Smooth muscle cell (in vitro differentiated cells): ENCODE measurements around the gene SOD1. TPM values are rescaled to one million over a fixed set of nuclear protein-coding genes. Genes with fewer than 3 reads are reported as not detected.
"Not testable (repeated sequence)": the region's sequence is repeated elsewhere in the genome, so short reads cannot be mapped to it uniquely, and the experiment has no call there.

Source experiments
- DNase-seq: peaks from one replicate; lab custom pipeline; 2025; ENCODE audit not compliant: unreplicated experiment; lab: John Stamatoyannopoulos, UW
- H2AFZ ChIP-seq: fragments of 200-600 bp; sonication (generic); 2 replicates; pipeline ENCODE4 v1.6.0; 2016; ENCODE audit warnings: antibody characterized with exemption, low read depth, mild to moderate bottlenecking
- H3F3A ChIP-seq: fragments of 200-600 bp; sonication (generic); 2 replicates; pipeline ENCODE4 v1.6.0; 2017; ENCODE audit warnings: antibody characterized with exemption, low read depth
- H3K27ac ChIP-seq: fragments of 200-600 bp; sonication (generic); 2 replicates; pipeline ENCODE4 v1.5.1; 2016; ENCODE audit warnings: low read depth, mild to moderate bottlenecking
- H3K27me3 ChIP-seq: fragments of 200-600 bp; sonication (generic); 2 replicates; pipeline ENCODE4 v1.6.1; 2016; ENCODE audit warnings: low read depth, mild to moderate bottlenecking
- H3K36me3 ChIP-seq: fragments of 200-600 bp; sonication (generic); 2 replicates; pipeline ENCODE4 v1.5.1; 2016; ENCODE audit warnings: low read depth
- H3K4me1 ChIP-seq: fragments of 200-600 bp; sonication (generic); 2 replicates; pipeline ENCODE4 v1.5.1; 2016; ENCODE audit warnings: low read depth
- H3K4me2 ChIP-seq: fragments of 200-600 bp; sonication (generic); 2 replicates; pipeline ENCODE4 v1.6.0; 2016; ENCODE audit warnings: mild to moderate bottlenecking
- H3K4me3 ChIP-seq: fragments of 200-600 bp; sonication (generic); 2 replicates; pipeline ENCODE4 v1.5.1; 2016; ENCODE audit warnings: mild to moderate bottlenecking
- H3K79me2 ChIP-seq: fragments of 200-600 bp; sonication (generic); 2 replicates; pipeline ENCODE4 v1.6.0; 2016; ENCODE audit warnings: low read depth, mild to moderate bottlenecking
- H3K9ac ChIP-seq: fragments of 200-600 bp; sonication (generic); 2 replicates; pipeline ENCODE4 v1.6.0; 2016; ENCODE audit warnings: low read depth
- H3K9me3 ChIP-seq: fragments of 200-600 bp; sonication (generic); replicated peaks from 2 replicates; pipeline ENCODE4 v1.5.1; 2016; ENCODE audit warnings: low read depth
- H4K20me1 ChIP-seq: fragments of 200-600 bp; sonication (generic); 2 replicates; pipeline ENCODE4 v1.6.0; 2016; ENCODE audit warnings: low read depth
- CTCF ChIP-seq: fragments of 200-600 bp; sonication (generic); IDR thresholded peaks from 2 replicates; pipeline ENCODE4 v1.5.1; 2017; ENCODE audit warnings: borderline replicate concordance, mild to moderate bottlenecking, antibody characterized with exemption; ENCODE audit not compliant: insufficient read depth, poor library complexity, severe bottlenecking
- WGBS: methylation state at CpG from one replicate; pipeline ENCODE4 v1.1.7; 2016; ENCODE audit warnings: low lambda C conversion rate; 5-methylcytosine and 5-hydroxymethylcytosine counted together
- polyA plus RNA-seq: library from polyadenylated mRNA; unstranded; fragments of >200 nt; fragmentation: Nextera tagmentation; extraction: Ambion mirVana; gene quantifications from 2 replicates; pipeline ENCODE4 v1.2.1, GENCODE V29; 2016
- total RNA-seq: library from RNA; depleted of rRNA; stranded (reverse); fragments of >200 nt; gene quantifications from 2 replicates; pipeline ENCODE4 v1.2.3, GENCODE V29; 2014

Gene SOD1
- total and polyA plus RNA-seq, 2 experiments from 2014 or later = 128 to 229 TPM

- Histone ChIP-seq H3K79me2 (no peaks in the 10 kb centered on the region), H3K27me3 (no peaks in the 10 kb centered on the region), H3K27ac (no peak overlapping the region), H3K9ac (no peak overlapping the region), H3K4me3 (no peak overlapping the region), H3K9me3 (no peaks in the 10 kb centered on the region), H4K20me1 (no peaks in the 10 kb centered on the region), H2AFZ (no peak overlapping the region), H3K4me1 (no peaks in the 10 kb centered on the region), H3F3A (no peaks in the 10 kb centered on the region), H3K36me3 (no peaks in the 10 kb centered on the region), H3K4me2 (no peak overlapping the region)
- 97% methylated on average over 3 of the region's 3 CpGs for WGBS
- TF ChIP-seq CTCF = no peak
- no peak for DNase-seq
These were observed 11.8 kb upstream of the SOD1 start for GRCh38 chr21:31647650-31648049.

GRCh38 chr21:31650930-31651329 is 8.6 kb upstream of the SOD1 start:
- no peaks in the 10 kb centered on the region for H4K20me1 ChIP-seq
- H3K27me3 ChIP-seq = no peaks in the 10 kb centered on the region
- no peak for DNase-seq
- 98% methylated on average over 3 of the region's 3 CpGs for WGBS
- H3K9ac ChIP-seq = no peak overlapping the region
- H2AFZ ChIP-seq = no peak overlapping the region
- no peaks in the 10 kb centered on the region for H3K36me3 ChIP-seq
- no peaks in the 10 kb centered on the region for H3K79me2 ChIP-seq
- no peaks in the 10 kb centered on the region for H3K9me3 ChIP-seq
- H3K4me1 ChIP-seq = no peaks in the 10 kb centered on the region
- H3K4me2 ChIP-seq = no peak overlapping the region
- no peak overlapping the region for H3K4me3 ChIP-seq
- TF ChIP-seq CTCF = no peak
- no peak overlapping the region for H3K27ac ChIP-seq
- no peaks in the 10 kb centered on the region for H3F3A ChIP-seq

- not testable (repeated sequence) for H3K9ac ChIP-seq, H3K27me3 ChIP-seq, H3K4me1 ChIP-seq, DNase-seq, H3F3A ChIP-seq, H3K4me3 ChIP-seq, H3K36me3 ChIP-seq, H3K9me3 ChIP-seq, H3K27ac ChIP-seq, H3K4me2 ChIP-seq, H2AFZ ChIP-seq, H3K79me2 ChIP-seq, H4K20me1 ChIP-seq
- 79% methylated on average over 4 of the region's 4 CpGs for WGBS
These were observed 8.0 kb upstream of the SOD1 start for GRCh38 chr21:31651491-31651890.

- H3K79me2 ChIP-seq = no peaks in the 10 kb centered on the region
- TF ChIP-seq CTCF = no peak
- H3K9ac ChIP-seq = no peak overlapping the region
- no peaks in the 10 kb centered on the region for H4K20me1 ChIP-seq
- H3K4me1 ChIP-seq = no peaks in the 10 kb centered on the region
- no peaks in the 10 kb centered on the region for H3K36me3 ChIP-seq
- no peak overlapping the region for H3K27ac ChIP-seq
- no peak overlapping the region for H3K4me2 ChIP-seq
- no peak for DNase-seq
- H3K4me3 ChIP-seq = no peak overlapping the region
- H2AFZ ChIP-seq = no peak overlapping the region
- no peaks in the 10 kb centered on the region for H3K27me3 ChIP-seq
- 96% methylated on average over 20 of the region's 20 CpGs for WGBS
- no peaks in the 10 kb centered on the region for H3F3A ChIP-seq
- H3K9me3 ChIP-seq = no peaks in the 10 kb centered on the region
These were observed 5.2 kb upstream of the SOD1 start for GRCh38 chr21:31654340-31654739.

GRCh38 chr21:31654821-31655580 is 4.5 kb upstream of the SOD1 start:
- H3K27ac ChIP-seq, H3K4me1 ChIP-seq, H3K36me3 ChIP-seq, DNase-seq, H3K9ac ChIP-seq, H2AFZ ChIP-seq, H3K4me2 ChIP-seq, H3K27me3 ChIP-seq, H3F3A ChIP-seq, H3K79me2 ChIP-seq, H4K20me1 ChIP-seq, H3K4me3 ChIP-seq, H3K9me3 ChIP-seq: not testable (repeated sequence)
- WGBS = 91% methylated on average over 21 of the region's 21 CpGs
